Heart left ventricle (tissue), 16 donors: ENCODE data around the gene BCL2. TPM values are rescaled to one million over a fixed set of nuclear protein-coding genes. Genes with fewer than 3 reads are reported as not detected.

Experiments used
- ATAC-seq, 4 donors: fragments of 200-7000 bp; cut with Tn5 transposase; one replicate each; pipeline ENCODE4 v1.9.1; 2020 to 2022; ENCODE audit warnings: moderate library complexity in 4 of 4, mild to moderate bottlenecking in 3 of 4, moderate number of reproducible peaks in 1 of 4
- DNase-seq, 5 donors: peaks; one replicate each; pipeline ENCODE4 v3.0.0-alpha.2; 2020
- H3K27ac ChIP-seq, 12 donors: fragments of 200-600 bp; sonication (generic) in 4 of 12; one replicate each; pipeline versions ENCODE4 v1.5.0 to v1.8.0; 2016 to 2022; ENCODE audit warnings: mild to moderate bottlenecking in 2 of 12
- H3K27me3 ChIP-seq, 9 donors: fragments of 200-600 bp; sonication (generic) in 2 of 9; one replicate each; pipeline versions ENCODE4 v1.5.1 to v1.8.0; 2016 to 2022; ENCODE audit warnings: mild to moderate bottlenecking in 3 of 9
- H3K36me3 ChIP-seq, 9 donors: fragments of 200-600 bp; sonication (generic) in 2 of 9; one replicate each; pipeline versions ENCODE4 v1.5.0 to v1.8.0; 2018 to 2022; ENCODE audit warnings: mild to moderate bottlenecking in 2 of 9
- H3K4me1 ChIP-seq, 12 donors: fragments of 200-600 bp; sonication (generic) in 4 of 12; one replicate each; pipeline versions ENCODE4 v1.5.0 to v1.8.0; 2016 to 2022; ENCODE audit warnings: mild to moderate bottlenecking in 3 of 12
- H3K4me3 ChIP-seq, 12 donors: fragments of 200-600 bp; sonication (generic) in 4 of 12; one replicate each; pipeline versions ENCODE4 v1.5.0 to v1.8.0; 2017 to 2022; ENCODE audit warnings: mild to moderate bottlenecking in 9 of 12, moderate library complexity in 4 of 12
- H3K9me3 ChIP-seq, 12 donors: fragments of 200-600 bp; sonication (generic) in 4 of 12; one replicate each; pipeline versions ENCODE4 v1.5.0 to v1.8.0; 2016 to 2022; ENCODE audit warnings: mild to moderate bottlenecking in 1 of 12
- CTCF ChIP-seq, 12 donors: fragments of 200-600 bp; sonication (generic) in 4 of 12; IDR thresholded peaks; one replicate each; pipeline versions ENCODE4 v1.5.0 to v1.8.0; 2018 to 2022; ENCODE audit warnings: antibody characterized with exemption in 12 of 12, mild to moderate bottlenecking in 5 of 12
- POLR2A ChIP-seq, 2 donors: fragments of 450-650 bp; IDR thresholded peaks; one replicate each; pipeline ENCODE4 v1.6.1; 2017; ENCODE audit warnings: antibody characterized with exemption in 2 of 2, mild to moderate bottlenecking in 2 of 2, moderate library complexity in 2 of 2
- WGBS, 4 donors: extraction: QIAGEN DNeasy Blood & Tissue Kit in 2 of 4; methylation state at CpG; one replicate each; pipeline versions ENCODE4 v1.1.5 to v1.1.7; 2013 to 2018; 5-methylcytosine and 5-hydroxymethylcytosine counted together
- intact Hi-C, 10 donors: fragments of 100-400 bp; cut with DNase I; formaldehyde crosslinking; loops; one replicate each; pipeline versions ENCODE4 v1.11.1 to v1.14.2; 2022
- polyA plus RNA-seq, 2 donors: library from polyadenylated mRNA; stranded (reverse); fragments of 200-250 nt; gene quantifications; one replicate each; pipeline ENCODE4 v1.2.3, GENCODE V29; 2013
- total RNA-seq, 9 donors: library from RNA; depleted of rRNA in 2 of 9; stranded (reverse); fragments of >200 nt in 2 of 9; fragmentation: NEBNext Ultra II Directional in 3 of 9; extraction: Animal tissue kit (Norgen Biotek cat#: 25700) in 3 of 9; gene quantifications; one replicate each; pipeline versions ENCODE4 v1.1.0 to v1.2.4, GENCODE V29; 2016 to 2023
- donor health status: ischemic (EF 13 %, LVEDD 7.1; RV severe dilation, severe dysfunction).
- donor health status: healthy with polysubstance abuse.
- donor health status: DM: no; HTN: yes; CAD: no.
- donor health status: DM: no; HTN: no; CAD: no.
- donor health status: ischemic (EF 25% LVEDD 6.9; RV normal size, moderate dysfunction).
- donor health status: ischemic (EF 25% LVEDD 5.7; RV mildly dilated, moderate dysfunction).
- donor health status: healthy.
- donor health status: DM: yes; HTN: yes; CAD: no.
- donor health status: ischemic (EF 35%, LVEDD 5.7; RV mildly dilated, moderate dysfunction).
- donor health status: nonischemic (EF 11% LVEDD 7.7; RV severe dilation, severe dysfunction).
- donor health status: DM: yes; HTN: yes; CAD: no.
- donor health status: PGD.
- donor health status: ischemic (EF 29% LVEDD 5.4; RV normal size, mild dysfunction).
- donor health status: nonischemic (EF 23%, LVEDD 6.1; RV moderate dilation, normal function).

BCL2 gene
- total and polyA plus RNA-seq, 11 donors = 2.9 to 24.2 (median 8.9) TPM

- 80 to 90% (median 85%) methylated on average over 2 of the region's 2 CpGs for WGBS, 4 donors
- Histone ChIP-seq H3K9me3 (peaks cover 0 to 1% (median 0%) of the 10 kb centered on the region in 12 donors), H3K36me3 (no peaks in the 10 kb centered on the region), H3K27me3 (no peaks in the 10 kb centered on the region), H3K4me1 (peaks cover 0 to 41% (median 15%) of the 10 kb centered on the region in 12 donors), H3K4me3 (no peak overlapping the region), H3K27ac (no peak overlapping the region)
- ATAC-seq (no peak), DNase-seq (no peak)
- TF ChIP-seq CTCF (IDR thresholded peaks at IDR 0.05) (no peak), POLR2A (IDR thresholded peaks at IDR 0.05) (no peak)
- intact Hi-C loops = no loop called here
Measured at GRCh38 chr18:63232826-63233225, 86.7 kb downstream of the BCL2 start.

GRCh38 chr18:63229971-63230370, 89.6 kb downstream of the BCL2 start:
- peak overlapping the region in 7 of 12 donors; percentile 8 to 38 (median 27) for H3K4me3 ChIP-seq
- intact Hi-C loops = no loop called here
- H3K9me3 ChIP-seq = peaks cover 0 to 27% (median 2%) of the 10 kb centered on the region in 12 donors
- no peak for ATAC-seq
- H3K4me1 ChIP-seq = peaks cover 0 to 29% (median 5%) of the 10 kb centered on the region in 12 donors
- TF ChIP-seq POLR2A (IDR thresholded peaks at IDR 0.05) (no peak), CTCF (IDR thresholded peaks at IDR 0.05) (no peak)
- no peak for DNase-seq
- H3K27ac ChIP-seq = peak overlapping the region in 1 of 12 donors; percentile 58
- H3K27me3 ChIP-seq = no peaks in the 10 kb centered on the region
- no peaks in the 10 kb centered on the region for H3K36me3 ChIP-seq

- no peak overlapping the region for H3K4me3 ChIP-seq
- no peaks in the 10 kb centered on the region for H3K36me3 ChIP-seq
- no peak for ATAC-seq
- peaks cover 0 to 38% (median 4%) of the 10 kb centered on the region in 12 donors for H3K4me1 ChIP-seq
- H3K27ac ChIP-seq = no peak overlapping the region
- TF ChIP-seq POLR2A (IDR thresholded peaks at IDR 0.05) (no peak), CTCF (IDR thresholded peaks at IDR 0.05) (no peak)
- no peak for DNase-seq
- no peaks in the 10 kb centered on the region for H3K27me3 ChIP-seq
- WGBS, 4 donors = 79 to 97% (median 95%) methylated on average over 6 of the region's 6 CpGs
- peaks cover 0 to 27% (median 2%) of the 10 kb centered on the region in 12 donors for H3K9me3 ChIP-seq
- intact Hi-C loops = no loop called here
Measured at GRCh38 chr18:63225434-63225833, 94.1 kb downstream of the BCL2 start.

- Histone ChIP-seq H3K27ac (peak overlapping the region in 1 of 12 donors; percentile 33), H3K9me3 (peaks cover 0 to 27% (median 2%) of the 10 kb centered on the region in 12 donors), H3K4me1 (peaks cover 0 to 30% (median 0%) of the 10 kb centered on the region in 12 donors), H3K36me3 (no peaks in the 10 kb centered on the region), H3K4me3 (no peak overlapping the region), H3K27me3 (no peaks in the 10 kb centered on the region)
- DNase-seq (no peak), ATAC-seq (no peak)
- WGBS, 4 donors = 85 to 90% (median 88%) methylated on average over 2 of the region's 2 CpGs
- intact Hi-C loops = no loop called here
- TF ChIP-seq CTCF (IDR thresholded peaks at IDR 0.05) (no peak), POLR2A (IDR thresholded peaks at IDR 0.05) (no peak)
Measured at GRCh38 chr18:63224630-63225029, 94.9 kb downstream of the BCL2 start.
